Ascending aorta (tissue), 2 donors: Measurements from ENCODE around the gene TREX2. TPM values are rescaled to one million over a fixed set of nuclear protein-coding genes. Genes with fewer than 3 reads are reported as not detected.

Experiments
- DNase-seq, 2 donors: peaks; one replicate each; pipeline ENCODE4 v3.0.0-alpha.2; 2019; ENCODE audit warnings: low spot score in 2 of 2
- H3K27ac ChIP-seq, 2 donors: fragments of 200-600 bp; sonication (generic); one replicate each; pipeline ENCODE4 v1.5.1; 2016 to 2017; ENCODE audit warnings: mild to moderate bottlenecking in 1 of 2
- H3K27me3 ChIP-seq: fragments of 200-600 bp; sonication (generic); one replicate; pipeline ENCODE4 v1.5.1; 2017
- H3K36me3 ChIP-seq, 2 donors: fragments of 200-600 bp; sonication (generic); one replicate each; pipeline ENCODE4 v1.5.1; 2016
- H3K4me1 ChIP-seq, 2 donors: fragments of 200-600 bp; sonication (generic); one replicate each; pipeline ENCODE4 v1.5.1; 2016 to 2017; ENCODE audit warnings: mild to moderate bottlenecking in 1 of 2
- H3K4me3 ChIP-seq, 2 donors: fragments of 200-600 bp; sonication (generic); one replicate each; pipeline ENCODE4 v1.5.1; 2016 to 2017; ENCODE audit warnings: mild to moderate bottlenecking in 1 of 2
- H3K9me3 ChIP-seq, 2 donors: fragments of 200-600 bp; sonication (generic); one replicate each; pipeline ENCODE4 v1.5.1; 2016
- intact Hi-C: fragments of 100-400 bp; cut with DNase I; formaldehyde crosslinking; loops from one replicate; pipeline ENCODE4 v1.15.1; 2023
- total RNA-seq: library from RNA; depleted of rRNA; stranded (reverse); fragments of >200 nt; gene quantifications from one replicate; pipeline ENCODE4 v1.1.0, GENCODE V29; 2016
- TF ChIP-seq, protein P1 (sequence below), 3 experiments: fragments of 200-600 bp in 2 of 3; fragments of 450-650 bp in 1 of 3; sonication (generic) in 2 of 3; IDR thresholded peaks; one replicate each; pipeline ENCODE4 v1.5.1; 2016 to 2019; ENCODE audit warnings: antibody characterized with exemption in 3 of 3, mild to moderate bottlenecking in 1 of 3, moderate library complexity in 1 of 3

The TREX2 gene
- total RNA-seq, 1 donor from 2014 or later: 0.21 TPM

DNA sequence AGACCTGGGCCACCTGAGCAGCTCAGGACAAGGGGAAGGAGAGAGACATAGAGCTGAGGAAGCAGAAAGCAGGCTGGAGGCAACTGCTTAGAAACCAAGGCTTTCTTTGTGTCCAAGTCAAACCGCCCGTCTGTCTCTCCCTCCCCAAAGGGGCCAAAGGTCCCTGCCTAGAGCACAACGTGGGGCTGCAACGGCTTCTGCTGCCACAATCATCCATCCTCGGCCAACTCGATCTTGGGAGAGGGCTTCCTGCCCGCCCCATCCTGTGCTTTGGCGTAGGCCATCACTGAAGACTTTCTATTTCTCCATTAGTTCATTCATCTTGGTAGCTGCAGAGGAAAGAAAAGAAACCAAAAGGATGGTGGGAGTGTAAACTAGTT lies 1.7 kb upstream of the TREX2 start:
- Histone ChIP-seq H3K4me1 (no peaks in the 10 kb centered on the region), H3K4me3 (no peak overlapping the region), H3K27ac (no peak overlapping the region), H3K36me3 (peaks cover 5 to 9% of the 10 kb centered on the region in 2 donors), H3K27me3 (no peaks in the 10 kb centered on the region), H3K9me3 (no peaks in the 10 kb centered on the region)
- TF ChIP-seq, protein P1, sequence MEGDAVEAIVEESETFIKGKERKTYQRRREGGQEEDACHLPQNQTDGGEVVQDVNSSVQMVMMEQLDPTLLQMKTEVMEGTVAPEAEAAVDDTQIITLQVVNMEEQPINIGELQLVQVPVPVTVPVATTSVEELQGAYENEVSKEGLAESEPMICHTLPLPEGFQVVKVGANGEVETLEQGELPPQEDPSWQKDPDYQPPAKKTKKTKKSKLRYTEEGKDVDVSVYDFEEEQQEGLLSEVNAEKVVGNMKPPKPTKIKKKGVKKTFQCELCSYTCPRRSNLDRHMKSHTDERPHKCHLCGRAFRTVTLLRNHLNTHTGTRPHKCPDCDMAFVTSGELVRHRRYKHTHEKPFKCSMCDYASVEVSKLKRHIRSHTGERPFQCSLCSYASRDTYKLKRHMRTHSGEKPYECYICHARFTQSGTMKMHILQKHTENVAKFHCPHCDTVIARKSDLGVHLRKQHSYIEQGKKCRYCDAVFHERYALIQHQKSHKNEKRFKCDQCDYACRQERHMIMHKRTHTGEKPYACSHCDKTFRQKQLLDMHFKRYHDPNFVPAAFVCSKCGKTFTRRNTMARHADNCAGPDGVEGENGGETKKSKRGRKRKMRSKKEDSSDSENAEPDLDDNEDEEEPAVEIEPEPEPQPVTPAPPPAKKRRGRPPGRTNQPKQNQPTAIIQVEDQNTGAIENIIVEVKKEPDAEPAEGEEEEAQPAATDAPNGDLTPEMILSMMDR (IDR thresholded peaks at IDR 0.05): no peak
- intact Hi-C loops: loop anchor here (10.0 kb wide), 1 partner anchor 413 kb away; no protein-coding TSS in a partner anchor
- no peak for DNase-seq

DNA sequence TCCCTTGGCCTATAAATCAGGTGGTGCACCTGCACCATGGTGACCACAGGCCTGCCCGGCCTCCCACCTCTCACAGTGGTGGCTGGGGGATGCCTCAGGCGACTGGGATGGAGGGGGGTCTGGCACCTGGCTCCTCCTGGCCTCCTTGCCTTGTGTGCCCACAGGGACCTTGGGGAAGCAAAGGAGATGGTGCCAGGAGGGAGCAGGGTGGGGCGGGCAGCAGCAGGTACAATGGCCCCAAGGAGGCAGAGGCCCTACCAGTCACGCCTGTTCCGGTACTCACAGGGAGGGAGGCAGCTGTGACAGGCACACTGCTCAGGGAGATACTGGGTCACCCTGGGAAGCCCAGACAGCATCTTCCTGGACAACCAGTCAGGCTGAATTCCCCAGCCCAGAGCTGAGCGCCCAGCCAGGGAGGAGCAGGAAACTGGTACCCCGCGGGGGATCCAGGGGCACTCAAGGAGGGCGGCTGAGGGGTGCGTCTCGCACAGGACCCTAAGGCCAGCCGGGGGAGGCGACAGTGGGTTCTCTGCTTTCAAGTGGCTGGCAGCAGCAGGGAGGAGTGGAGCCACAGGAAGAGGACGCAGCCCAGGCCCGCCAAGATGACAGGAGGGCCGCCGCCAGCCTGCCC lies 1.2 kb upstream of the TREX2 start:
- no peak for DNase-seq
- Histone ChIP-seq H3K9me3 (no peaks in the 10 kb centered on the region), H3K36me3 (peaks cover 5 to 9% of the 10 kb centered on the region in 2 donors), H3K4me1 (no peaks in the 10 kb centered on the region), H3K27ac (no peak overlapping the region), H3K27me3 (no peaks in the 10 kb centered on the region), H3K4me3 (no peak overlapping the region)
- intact Hi-C loops: loop anchor here (10.0 kb wide), 1 partner anchor 412 kb away; no protein-coding TSS in a partner anchor
- TF ChIP-seq, protein P1 (IDR thresholded peaks at IDR 0.05): no peak

DNA sequence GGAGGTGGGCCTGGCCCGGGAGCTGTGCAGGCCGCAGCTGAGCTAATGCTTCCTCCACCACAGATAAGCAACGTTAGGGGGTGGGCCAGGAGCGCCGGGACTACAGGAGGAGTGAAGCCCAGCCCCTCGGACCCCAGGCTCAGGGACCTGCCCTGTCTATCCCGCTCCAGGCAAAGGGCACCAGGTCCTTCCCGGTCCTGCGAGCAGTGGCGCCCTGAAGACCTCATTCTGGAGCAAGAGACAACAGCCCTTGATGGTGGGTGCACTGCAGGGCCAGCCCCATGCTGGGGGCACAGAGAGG lies 730 bp upstream of the TREX2 start:
- TF ChIP-seq, protein P1 (IDR thresholded peaks at IDR 0.05): no peak
- no peak for DNase-seq
- H3K36me3 ChIP-seq: peaks cover 5 to 9% of the 10 kb centered on the region in 2 donors
- no peaks in the 10 kb centered on the region for H3K9me3 ChIP-seq
- no peak overlapping the region for H3K27ac ChIP-seq
- H3K4me3 ChIP-seq: no peak overlapping the region
- intact Hi-C loops: loop anchor here (10.0 kb wide), 1 partner anchor 412 kb away; no protein-coding TSS in a partner anchor
- no peaks in the 10 kb centered on the region for H3K4me1 ChIP-seq
- no peaks in the 10 kb centered on the region for H3K27me3 ChIP-seq

DNA sequence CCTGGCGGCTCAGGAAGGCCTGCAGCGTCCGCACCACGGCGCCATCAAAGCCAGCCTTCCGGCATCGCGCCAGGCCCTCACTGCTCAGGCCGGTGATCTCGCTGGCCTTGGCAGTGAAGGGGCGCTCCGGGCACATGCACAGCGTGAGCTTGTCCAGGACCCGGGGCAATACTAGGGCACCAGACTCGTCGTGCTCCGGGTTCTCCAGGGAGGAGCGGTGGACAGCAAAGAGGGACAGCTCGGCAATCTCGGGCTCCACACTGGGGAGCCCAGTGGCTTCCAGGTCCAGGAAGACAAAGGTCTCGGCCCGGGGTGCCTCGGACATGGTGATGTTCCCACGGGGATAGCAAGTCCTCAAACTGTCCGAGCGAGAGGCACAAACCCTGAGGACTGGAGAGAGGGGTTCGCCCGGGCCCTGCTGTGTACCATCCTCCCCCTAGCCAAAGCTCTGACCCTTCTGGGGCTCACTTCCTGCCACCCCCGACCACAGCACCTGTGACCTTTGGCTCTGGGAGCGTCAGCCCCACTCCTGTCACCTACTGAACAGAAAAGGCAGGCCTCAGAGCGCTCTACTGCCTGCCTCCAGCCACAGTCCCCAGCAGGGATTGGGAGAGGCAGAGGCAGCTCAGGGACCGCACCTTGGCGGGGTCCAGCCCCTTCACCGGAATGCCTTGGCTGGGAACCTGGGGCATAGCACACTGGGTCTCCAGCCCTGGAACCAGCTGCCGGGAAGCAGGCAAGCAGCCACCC lies 575 bp downstream of the TREX2 start:
- DNase-seq: no peak
- TF ChIP-seq, protein P1 (IDR thresholded peaks at IDR 0.05): no peak
- intact Hi-C loops: loop anchor here (10.0 kb wide), 1 partner anchor 410 kb away; no protein-coding TSS in a partner anchor

DNA sequence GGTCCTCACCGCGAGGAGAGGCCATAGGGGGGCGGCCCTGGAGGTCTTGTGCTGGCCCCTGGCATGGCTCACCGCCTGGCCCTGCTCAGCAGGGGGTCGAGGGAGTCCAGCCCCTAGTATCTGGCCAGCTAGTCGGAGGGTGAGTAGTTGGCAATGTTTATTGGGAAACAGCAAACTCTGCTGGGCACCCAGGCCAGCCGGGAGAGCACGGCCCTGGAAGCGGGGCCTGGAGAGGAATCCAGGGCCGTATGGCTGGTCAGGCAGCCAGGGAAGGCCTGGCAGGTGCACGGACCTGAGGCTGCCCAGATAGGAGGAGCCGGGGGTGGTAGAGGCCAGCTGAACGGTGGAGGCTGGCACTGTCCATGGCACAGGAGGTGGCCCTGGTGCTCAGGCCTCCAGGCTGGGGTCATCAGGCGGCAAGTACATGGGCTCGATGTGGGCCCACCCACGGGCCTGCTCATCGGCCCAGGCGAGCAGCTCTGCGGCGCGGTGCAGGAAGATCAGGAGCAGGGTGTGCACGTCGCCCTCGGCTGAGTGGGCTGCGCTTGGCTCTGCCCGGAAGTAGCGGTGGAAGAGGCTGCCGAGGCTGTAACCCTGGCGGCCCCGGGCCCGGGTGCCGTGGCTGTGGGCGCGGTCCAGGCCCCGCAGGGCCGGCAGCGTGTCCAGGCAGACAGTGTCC lies 1.4 kb downstream of the TREX2 start:
- no peak overlapping the region for H3K4me3 ChIP-seq
- intact Hi-C loops: loop anchor here (10.0 kb wide), 1 partner anchor 410 kb away; no protein-coding TSS in a partner anchor
- H3K36me3 ChIP-seq: peaks cover 0 to 6% of the 10 kb centered on the region in 2 donors
- DNase-seq: no peak
- H3K4me1 ChIP-seq: no peaks in the 10 kb centered on the region
- H3K27me3 ChIP-seq: no peaks in the 10 kb centered on the region
- H3K27ac ChIP-seq: no peak overlapping the region
- H3K9me3 ChIP-seq: no peaks in the 10 kb centered on the region
- TF ChIP-seq, protein P1 (IDR thresholded peaks at IDR 0.05): no peak

More for the DNA sequence above, 575 bp downstream of the TREX2 start:
- no peak overlapping the region for H3K27ac ChIP-seq
- no peaks in the 10 kb centered on the region for H3K4me1 ChIP-seq
- H3K9me3 ChIP-seq: no peaks in the 10 kb centered on the region
- peaks cover under 1 to 9% of the 10 kb centered on the region in 2 donors for H3K36me3 ChIP-seq
- H3K27me3 ChIP-seq: no peaks in the 10 kb centered on the region
- H3K4me3 ChIP-seq: no peak overlapping the region
